GM18867 (cell line): ENCODE results near the gene TMEFF1.

Experiments
- ATAC-seq: cut with Tn5 transposase; IDR thresholded peaks from one replicate; pipeline ENCODE4 v1.9.1; 2021; ENCODE audit warnings: mild to moderate bottlenecking, moderate library complexity; ENCODE audit not compliant: unreplicated experiment

TMEFF1 gene

DNA sequence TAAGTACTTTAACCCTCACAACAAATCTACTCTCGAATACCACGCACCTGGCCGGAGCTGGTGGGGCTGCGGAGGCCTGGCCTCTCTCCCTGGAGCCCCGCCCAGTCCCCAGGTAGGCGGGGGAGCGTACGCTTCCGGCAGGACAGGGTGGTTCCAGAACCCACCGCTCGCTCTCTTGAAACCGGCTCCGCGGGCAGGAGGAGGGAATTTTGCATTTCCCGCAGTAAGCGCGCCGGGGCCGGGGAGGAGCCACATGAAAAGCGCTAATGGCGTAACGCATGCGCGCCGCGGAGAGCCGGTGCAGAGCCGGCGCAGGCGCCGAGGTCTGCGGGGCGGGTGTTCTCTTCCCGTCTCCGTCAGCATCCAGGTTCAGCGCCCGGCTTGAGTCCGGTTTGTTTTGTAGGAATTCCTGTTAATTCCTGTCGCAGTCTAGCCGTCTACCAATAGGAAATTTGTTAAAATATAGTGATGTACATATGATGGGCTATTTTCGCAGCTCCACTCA, 125.7 kb downstream of the TMEFF1 start:
- peak; percentile 82 for ATAC-seq

DNA sequence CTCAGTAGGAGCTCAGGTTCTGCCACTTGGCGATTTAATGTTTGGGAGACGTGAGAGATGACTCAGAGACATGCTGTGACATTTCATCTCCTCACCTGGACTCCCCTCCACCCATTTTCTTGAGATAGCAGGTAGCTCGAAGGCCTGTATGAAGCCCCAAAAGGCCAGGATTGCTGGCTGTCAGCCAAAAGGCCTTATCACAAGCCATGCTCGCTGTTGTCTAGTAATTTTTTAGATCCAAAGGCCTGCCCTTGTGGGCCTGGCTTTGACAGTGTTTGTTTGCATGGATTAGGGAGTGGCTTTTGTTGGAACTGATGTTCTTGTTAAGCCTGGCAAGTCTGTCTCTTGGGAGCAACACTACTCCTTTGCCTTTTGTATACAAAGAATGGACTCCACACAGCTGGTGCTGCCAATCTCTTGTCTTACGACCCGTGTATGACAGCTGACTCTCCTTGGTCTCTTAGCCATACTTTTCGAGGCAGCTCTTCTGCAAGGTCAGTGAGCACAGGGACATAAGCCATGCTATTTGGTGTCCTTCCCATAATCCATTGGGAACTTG, 127.7 kb downstream of the TMEFF1 start:
- ATAC-seq: no peak

DNA sequence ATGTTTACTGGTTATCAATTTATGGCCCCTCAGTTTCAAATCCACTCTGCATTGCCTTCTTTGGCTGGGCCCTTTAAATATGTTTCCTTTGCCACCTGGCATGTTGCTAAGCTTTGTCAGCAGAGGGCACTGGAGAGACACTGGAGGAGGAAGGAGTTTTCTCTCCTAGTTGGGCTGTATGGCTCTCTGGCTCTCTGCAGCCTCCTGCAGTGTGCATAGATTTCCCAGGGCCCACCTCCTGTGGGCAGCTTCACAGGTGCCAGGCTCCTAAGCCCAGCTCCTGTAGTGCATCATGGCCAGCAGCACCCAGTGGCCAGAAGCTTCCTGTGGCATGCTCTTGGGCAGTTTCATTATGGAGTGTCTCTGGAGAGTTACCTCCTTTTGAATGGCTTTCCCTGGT, 128.3 kb downstream of the TMEFF1 start:
- peak; percentile 60 for ATAC-seq

GRCh38 chr9:100602342-100602801, 129.4 kb downstream of the TMEFF1 start:
- no peak for ATAC-seq

DNA sequence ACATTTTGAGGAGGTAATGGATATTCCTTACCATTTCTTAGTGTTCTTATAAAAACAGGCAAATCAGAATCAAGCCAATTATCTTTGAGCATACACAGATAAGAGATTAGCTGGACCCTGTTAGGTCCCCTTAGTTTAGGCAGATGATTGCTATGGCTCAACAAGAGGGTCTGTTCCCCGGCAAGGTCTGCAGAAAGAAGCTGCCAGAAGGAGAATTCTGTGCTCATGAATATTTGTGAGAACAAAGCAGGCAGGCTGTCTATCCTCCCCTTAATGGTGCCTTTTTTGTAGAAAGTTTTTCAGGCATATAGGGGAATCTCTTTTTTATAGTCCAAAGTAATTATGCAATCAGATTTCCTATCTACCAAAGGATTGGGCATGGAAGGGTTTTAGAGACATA, 132.5 kb downstream of the TMEFF1 start:
- no peak for ATAC-seq

DNA sequence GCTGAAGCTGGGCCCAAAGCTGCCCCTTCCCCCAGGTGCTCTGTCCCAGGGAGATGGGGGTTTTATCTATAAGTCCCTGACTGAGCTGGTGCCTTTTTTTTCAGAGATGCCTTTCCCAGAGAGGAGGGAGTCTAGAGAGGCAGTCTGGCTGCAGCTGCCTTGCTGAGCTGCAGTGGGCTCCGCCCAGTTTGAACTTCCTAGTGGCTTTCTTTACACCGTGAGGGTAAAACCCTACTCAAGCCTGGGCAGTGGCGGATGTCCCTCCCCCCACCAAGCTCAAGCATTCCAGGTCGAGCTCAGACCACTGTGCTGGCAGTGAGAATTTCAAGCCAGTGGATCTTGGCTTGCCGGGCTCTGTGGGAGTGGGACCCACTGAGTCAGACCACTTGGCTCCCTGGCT, 146.2 kb downstream of the TMEFF1 start:
- no peak for ATAC-seq

- no peak for ATAC-seq
These were observed 146.7 kb downstream of the TMEFF1 start for GRCh38 chr9:100619665-100620064.

- no peak for ATAC-seq
These were observed 151.0 kb downstream of the TMEFF1 start for GRCh38 chr9:100623969-100624368.

DNA sequence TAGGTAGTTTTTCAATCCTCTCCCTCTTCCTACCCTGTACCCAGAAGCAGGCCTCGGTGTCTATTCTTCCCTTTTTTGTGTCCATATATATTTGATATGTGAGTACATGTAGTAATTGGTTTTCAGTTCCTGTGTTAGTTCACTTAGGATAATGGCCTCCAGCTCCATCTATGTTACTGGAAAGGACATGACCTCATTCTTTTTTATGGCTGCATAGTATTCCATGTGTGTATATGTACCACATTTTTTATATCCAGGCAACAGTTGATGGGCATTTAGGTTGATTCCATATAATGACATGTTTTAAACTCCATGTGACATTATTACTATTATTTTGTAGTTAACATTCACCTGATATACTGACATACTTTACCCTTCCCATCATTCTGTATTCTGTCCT, 154.0 kb downstream of the TMEFF1 start:
- ATAC-seq: no peak
